Activated CD8-positive, alpha-beta memory T cell treated with anti-CD3 and anti-CD28 coated beads for 4 hours (primary cell): ENCODE data around the gene CCL2.

Experiments
- DNase-seq, 2 donors: peaks; one replicate each; pipeline ENCODE4 v3.0.0-alpha.2; 2020; ENCODE audit warnings: low read depth in 2 of 2

The CCL2 gene

DNA sequence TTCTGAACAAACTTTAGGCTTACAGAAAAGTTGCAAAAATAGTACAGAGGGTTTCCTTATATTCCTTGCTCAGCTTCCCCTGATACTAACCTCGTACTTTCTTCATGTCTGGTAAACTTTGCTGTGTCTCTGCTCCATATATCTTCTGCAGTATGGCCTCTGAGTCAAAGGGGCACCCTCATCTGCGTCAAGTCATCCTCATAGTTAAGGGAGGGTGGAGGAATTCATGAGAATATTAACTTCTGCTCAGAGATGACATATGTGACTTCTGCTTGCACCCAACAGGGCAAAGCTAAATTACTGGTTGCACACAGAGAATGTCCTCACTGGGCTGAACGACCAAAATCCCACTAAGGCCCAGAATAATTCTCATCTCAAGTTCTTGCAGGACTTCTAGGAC lies 10.6 kb downstream of the CCL2 start:
- no peak for DNase-seq

DNA sequence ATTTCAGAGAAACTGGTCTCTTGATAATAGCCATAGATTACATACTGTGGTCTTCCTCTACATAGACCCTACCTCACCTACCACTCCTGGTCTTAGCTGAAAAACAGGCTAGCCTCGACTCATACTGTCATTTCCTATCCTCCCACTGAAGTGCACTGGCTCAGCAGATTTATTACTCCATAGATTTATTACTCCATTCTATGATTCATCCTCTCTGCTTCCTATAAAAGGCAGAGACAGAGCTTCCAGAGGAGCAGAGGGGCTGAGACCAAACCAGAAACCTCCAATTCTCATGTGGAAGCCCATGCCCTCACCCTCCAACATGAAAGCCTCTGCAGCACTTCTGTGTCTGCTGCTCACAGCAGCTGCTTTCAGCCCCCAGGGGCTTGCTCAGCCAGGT lies 14.9 kb downstream of the CCL2 start, which contains the start of gene CCL7:
CCL7 (plus strand) TSS at position 253 of the 400 bp plus-strand sequence; CDS start at position 323, 70 bp downstream.
- no peak for DNase-seq

DNA sequence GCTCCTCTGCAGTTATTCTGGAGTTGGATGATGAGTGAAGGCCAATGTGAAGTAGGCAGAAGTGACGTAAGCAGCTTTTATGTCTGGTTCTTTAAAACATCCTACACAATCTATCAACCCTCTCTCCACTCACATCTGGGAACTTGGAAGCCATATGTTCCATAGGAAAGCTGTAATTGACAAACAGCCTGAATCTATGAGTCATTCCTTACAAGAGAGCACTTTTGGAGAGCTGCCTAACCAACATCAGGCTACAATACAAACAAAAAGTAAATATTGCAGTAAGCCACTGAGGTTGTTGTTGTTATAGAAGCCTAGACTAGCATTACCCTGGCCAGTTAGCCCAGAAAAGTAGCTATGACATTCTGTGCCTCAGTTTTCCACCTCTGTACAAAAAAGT lies 20.8 kb downstream of the CCL2 start:
- DNase-seq, result no peak

DNA sequence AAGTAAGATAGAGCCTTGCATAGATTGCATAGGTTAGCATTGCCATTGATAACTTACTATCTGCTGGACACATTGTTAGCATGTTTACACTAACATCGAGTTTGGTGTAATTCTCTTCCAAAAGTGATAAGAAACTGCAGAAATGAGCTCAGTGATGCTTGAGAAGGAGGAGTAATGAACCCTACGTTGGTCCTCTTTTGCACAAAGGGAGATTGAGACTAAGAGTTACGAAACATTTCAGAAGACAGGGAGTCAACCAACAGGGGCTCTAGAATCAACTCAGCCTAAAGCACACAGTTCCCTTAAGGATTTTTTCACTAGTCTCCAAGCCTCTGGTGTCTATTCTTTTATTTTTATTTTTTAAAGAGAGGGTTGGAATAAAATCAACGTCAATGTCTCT lies 21.7 kb downstream of the CCL2 start:
- DNase-seq, result no peak

DNA sequence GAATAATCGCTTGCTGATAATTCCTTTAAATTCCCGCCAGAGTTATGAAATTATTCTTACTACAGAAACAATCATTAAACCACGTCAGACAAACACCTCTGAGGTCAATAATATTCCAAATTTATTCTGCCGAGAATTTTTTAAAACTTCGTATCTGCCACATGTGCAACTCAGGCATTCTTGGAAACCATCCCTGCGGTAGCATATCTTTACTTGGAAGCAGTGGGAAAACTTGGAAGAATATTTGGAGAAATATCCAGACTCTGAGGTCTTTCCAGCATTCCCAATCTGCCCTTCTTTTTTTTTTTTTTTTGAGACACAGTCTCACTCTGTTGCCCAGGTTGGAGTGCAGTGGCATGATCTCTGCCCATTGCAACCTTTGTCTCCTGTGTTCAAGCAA lies 28.5 kb downstream of the CCL2 start:
- DNase-seq, result no peak

DNA sequence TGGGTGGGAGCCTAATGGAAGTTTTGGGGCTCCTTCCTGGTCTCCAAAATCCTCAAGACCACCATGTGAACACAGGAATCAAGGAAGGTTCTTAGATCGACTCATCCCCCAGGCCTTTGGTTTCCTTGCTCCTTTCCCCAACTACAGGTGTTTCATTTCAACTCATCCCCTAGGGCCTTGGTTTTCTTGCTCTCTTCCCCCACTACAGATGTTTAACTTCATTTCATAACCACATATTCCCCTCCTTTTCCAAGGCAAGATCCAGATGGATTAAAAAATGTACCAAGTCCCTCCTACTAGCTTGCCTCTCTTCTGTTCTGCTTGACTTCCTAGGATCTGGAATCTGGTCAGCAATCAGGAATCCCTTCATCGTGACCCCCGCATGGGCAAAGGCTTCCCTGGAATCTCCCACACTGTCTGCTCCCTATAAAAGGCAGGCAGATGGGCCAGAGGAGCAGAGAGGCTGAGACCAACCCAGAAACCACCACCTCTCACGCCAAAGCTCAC lies 30.3 kb downstream of the CCL2 start, which contains the start of gene CCL11:
CCL11 (plus strand) TSS at position 457 of the 507 bp plus-strand sequence. CDS start 67 bp downstream, outside the sequence.
- DNase-seq, result no peak

DNA sequence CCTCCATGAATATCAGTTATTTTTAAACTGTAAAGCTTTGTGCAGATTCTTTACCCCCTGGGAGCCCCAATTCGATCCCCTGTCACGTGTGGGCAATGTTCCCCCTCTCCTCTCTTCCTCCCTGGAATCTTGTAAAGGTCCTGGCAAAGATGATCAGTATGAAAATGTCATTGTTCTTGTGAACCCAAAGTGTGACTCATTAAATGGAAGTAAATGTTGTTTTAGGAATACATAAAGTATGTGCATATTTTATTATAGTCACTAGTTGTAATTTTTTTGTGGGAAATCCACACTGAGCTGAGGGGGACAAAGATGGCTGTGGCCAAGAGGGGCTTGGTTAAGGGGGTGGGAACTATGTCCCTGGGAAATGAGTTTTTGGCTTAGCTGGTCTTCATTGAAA lies 32.8 kb downstream of the CCL2 start:
- DNase-seq, result no peak

DNA sequence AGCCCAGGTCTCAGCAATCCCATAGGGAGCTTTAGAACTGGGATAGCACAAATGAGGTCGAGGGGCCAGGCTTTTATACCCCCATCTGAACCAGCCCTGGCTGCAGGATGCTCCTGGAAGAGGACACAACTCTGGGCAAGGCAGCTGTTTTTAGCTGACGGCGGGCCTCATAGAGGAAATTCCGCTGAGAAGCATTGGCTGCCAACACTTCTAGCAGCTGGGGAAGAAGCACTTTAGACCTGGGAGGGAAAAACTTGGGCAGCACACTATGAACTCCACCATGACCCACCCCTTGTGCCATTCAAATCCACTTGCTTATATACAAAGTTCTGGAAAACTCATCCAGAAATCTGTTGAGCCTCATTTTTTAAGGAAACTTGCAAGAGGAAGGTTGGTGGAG lies 35.5 kb downstream of the CCL2 start:
- DNase-seq, result no peak

DNA sequence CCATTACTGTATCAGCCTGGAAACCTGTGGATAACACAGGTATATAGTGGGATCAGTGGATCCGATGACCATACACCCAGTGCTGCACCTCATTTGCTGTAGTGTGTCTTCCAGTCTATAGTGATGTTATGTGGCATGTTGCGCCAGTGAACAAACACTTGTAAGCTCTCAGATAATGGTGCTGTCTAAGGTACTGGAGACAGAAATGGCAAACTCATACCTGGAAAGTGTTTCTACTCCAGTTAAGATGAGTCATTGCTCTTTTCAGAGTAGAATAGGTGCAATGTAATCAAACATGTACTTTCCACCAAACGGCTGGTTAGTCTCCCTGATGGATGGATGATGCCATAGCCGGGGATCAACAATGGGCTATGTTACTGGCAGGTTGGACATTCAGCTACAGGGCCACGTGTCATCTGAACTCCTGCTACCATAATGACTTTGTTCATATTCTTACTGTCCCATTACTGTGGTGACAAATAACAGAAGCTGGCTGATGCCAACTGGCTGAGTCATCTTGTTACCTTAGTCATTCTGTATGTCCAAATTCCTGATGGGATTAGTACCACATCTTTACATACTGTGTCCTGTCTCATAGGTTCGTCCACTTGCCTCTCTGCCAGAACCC lies 36.8 kb downstream of the CCL2 start:
- DNase-seq, result no peak

DNA sequence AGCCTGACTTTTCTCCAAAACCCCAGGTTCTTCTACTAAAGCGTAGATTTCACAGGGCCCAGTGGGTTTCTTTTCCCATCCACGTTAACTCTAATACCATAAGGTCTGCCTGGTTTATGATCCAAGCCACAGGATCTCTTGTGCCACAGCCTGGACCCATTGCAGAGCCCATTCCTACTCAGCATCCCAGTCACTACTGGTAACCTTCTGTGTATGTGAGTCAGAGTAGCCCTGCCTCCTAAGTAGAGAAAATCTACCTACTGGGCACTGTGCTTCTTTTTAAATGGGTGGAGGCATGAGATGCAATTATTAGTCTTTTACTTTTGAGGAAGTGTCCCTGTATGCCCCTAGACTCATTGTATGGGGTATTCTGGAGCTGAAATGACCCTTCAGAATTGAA lies 43.9 kb downstream of the CCL2 start:
- no peak for DNase-seq

DNA sequence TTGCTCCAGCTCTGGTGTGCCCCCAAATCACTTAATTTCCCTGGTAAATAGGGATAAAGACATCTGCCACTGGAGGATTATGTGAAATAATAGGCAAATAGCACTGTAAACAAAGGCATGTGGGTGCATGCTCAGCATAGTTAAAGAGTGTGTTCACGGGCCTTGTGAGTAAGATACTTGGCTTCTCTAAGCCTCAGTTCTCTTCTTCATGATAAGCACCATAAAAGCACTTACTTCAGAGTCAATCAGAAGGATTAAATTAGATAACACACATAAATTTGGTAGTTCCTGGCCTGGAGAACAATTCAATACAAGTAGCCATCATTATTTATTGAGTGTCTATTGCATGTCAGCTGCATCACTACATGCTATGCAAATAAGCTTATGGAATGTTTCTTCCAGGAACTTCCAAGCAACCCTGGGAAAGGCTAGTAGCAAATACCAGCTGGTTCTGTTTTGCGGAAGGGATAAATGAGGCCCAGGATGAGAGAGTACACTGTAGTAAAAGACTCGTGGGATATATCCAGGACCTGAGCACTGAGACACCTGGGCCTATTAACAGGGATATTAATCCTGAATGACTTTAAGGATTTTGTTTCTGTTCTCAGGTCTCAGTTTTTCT lies 45.0 kb downstream of the CCL2 start:
- no peak for DNase-seq

DNA sequence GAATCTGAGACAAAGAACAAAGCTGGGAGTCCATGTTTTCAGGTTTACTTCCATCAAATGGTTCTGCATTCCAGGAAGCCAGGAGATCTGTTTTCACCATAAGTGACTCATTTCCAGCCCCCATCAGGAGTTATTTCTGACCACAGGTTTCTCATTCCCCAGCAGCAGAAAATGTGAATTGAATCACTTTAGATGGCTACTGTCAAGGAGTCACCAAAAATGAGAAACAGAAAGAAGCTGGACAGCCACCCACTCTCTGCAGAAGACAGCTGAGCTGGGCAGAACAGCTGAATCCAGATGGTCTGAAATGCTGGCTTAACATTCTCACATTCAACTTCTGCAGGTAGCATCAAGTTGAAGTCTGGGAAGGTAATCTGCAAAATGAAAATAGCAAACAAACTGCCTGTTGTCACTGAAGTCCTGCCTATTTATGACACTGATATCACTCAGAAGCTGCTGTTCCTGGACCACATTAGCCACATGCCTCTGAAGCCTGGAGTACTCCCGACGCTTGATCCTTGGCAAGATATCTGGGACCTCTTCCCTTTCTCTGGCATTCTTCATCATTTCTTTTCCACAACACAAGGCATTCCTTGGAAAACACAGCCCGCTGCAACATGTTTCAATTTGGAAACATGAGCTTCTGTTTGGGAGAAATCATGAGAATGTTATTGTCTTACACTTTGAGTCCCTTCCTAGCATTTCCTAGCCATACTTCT lies 45.7 kb downstream of the CCL2 start:
- no peak for DNase-seq

DNA sequence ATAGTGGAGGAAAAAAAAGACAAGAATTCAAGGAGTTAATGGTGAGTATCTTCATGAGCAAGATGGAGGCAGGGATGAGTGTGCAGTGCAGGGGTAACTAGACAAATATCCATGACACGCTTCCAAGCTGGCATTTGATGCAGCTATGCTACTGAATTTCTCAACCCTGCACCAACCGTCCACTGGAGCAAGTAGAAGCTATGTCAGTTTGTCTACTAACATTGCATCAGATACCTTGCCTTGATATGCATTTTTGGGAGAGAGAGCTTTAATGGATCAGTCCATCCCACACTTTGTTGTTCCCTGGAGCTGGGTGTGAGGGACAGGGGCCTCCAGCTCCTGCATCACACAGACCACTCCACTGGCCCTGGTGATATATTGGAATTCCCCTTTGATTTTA lies 46.9 kb downstream of the CCL2 start:
- no peak for DNase-seq

DNA sequence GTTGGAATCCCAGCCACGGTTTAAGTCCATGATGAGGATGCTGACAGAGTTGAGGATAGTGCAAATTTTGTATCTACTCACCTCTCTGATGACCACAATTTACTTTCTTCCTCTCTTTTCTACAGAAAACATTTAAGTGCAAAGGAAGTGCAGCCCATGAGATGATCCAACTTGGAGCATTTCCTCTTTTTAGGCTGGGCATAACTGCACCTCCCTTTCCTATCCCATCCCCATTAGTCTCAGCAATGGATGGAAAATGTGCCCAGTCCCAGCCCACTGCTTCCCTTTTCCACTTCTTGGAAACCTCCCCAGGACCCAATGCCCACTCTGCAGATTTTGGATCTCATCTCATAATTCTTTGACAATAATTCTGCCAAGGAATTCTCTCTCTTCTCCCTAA lies 47.6 kb downstream of the CCL2 start:
- no peak for DNase-seq

DNA sequence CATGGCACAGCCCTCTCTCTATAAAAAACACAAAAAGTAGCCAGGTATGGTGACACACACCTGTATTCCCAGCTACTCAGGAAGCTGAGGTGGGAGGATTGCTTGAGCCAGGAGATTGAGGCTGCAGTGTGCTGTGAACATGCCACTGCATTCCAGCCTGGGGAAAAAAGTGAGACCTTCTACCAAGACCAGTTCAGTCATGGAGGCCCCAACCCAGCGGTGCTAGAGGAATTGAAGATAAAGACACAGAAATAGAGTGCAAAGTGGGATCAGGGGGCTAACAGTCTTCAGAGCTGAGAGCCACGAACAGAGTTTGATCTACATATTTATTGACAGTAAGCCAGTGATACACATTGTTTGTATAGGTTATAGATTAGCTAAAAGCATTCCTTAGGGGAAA lies 48.5 kb downstream of the CCL2 start:
- DNase-seq, result no peak

DNA sequence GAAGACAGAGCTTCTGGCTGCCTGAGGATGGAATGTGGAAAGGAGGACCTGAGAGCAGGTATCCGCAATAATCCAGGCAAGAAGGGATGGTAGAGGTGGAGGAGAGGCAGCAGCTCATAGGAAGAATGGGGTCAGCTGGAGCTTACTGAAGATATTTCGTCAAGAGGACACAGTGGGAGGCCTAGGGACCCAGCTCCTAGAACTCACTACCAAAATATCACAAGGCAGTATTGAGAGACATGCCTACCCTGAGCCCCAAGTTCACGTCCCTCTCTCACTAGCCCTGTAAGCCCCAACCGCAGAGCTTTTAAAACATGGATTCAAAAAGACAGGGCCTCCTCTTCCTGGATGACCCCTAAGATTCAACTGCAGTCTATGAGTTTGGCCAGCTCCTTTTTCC lies 50.0 kb downstream of the CCL2 start:
- no peak for DNase-seq

DNA sequence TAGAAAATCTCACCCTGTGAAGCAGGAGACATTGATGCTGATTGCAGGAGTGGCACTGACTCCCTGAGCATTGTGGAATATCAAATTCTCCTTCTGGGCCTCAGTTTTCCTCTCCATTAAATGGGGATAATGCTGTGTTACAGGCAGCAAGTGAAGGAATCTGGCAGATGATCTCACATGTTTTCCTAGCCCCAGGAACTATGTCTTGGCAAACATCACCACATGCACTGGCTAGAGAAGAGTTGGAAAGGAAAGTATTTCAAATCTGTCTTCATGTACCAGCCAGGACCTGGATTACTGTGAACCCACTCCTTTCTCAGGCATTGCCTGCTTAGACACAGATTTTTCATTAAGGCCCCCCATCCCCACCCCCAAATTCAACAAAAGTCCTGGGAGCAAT lies 50.5 kb downstream of the CCL2 start:
- no peak for DNase-seq

DNA sequence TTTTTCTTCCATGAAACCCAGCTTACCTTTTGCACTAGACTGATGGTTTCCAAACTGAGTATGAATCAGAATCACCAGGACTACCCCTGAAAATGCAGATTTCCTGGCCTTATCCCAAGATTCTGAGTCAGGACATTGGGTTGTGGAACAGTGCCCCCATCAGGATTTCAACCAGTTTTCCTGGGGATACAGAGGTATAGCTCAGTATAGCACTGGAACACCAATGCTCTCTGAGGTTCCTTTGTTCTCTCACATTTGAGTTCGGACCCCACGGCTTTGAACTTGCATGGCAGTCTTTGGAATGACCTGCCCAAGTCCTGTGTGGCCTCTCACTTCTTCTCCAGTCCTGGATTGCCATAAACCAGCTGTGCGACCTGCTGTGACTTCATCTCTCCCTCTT lies 51.4 kb downstream of the CCL2 start:
- no peak for DNase-seq
